ENCODE data around the gene CKAP4.

The CKAP4 gene

DNA sequence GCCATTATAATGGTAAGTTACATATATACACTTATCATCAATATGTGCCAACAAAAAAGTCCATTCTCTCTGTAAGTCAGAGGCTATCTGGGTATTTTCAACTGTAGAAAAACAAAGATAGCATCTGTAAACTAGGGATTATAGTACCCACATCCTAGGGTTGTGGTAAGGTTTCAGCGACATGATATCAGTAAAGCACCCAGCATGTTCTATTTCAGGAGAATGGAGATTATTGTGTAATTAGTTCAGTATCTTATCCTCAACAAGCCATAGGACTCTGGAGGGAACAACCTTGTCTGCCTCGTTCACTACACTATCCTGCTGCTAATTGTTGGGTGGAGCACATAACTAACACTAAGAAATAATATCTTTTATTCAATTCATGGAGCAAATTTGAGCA, 19.7 kb upstream of the CKAP4 start:
- H3K9ac ChIP-seq (ENCODE audit: low read depth, low read length, poor library complexity) = no peak overlapping the region
- no peak for DNase-seq (ENCODE audit: low spot score)
- no peak overlapping the region for H4K91ac ChIP-seq (ENCODE audit: low read depth, low read length, poor library complexity)
- H2BK5ac ChIP-seq (ENCODE audit: low read length) = no peak overlapping the region
- H3K23ac ChIP-seq (ENCODE audit: low read depth, low read length, poor library complexity) = no peak overlapping the region
- no CpG with 5 or more reads among the region's 2 CpGs for WGBS, 2 donors (ENCODE audit: extremely low coverage in 2 of 2, insufficient read length in 2 of 2, insufficient replicate concordance in 1 of 2)
- no peak overlapping the region for H3K14ac ChIP-seq (ENCODE audit: low read length)
- H3K4me3 ChIP-seq (ENCODE audit: low read length in 2 of 2) = no peak overlapping the region
- H2AFZ ChIP-seq (ENCODE audit: low read length) = no peak overlapping the region
- no peaks in the 10 kb centered on the region for H3K9me3 ChIP-seq (replicated peaks in 1 of 2; ENCODE audit: control insufficient read depth in 2 of 2, insufficient read depth in 1 of 2, low read depth in 1 of 2, low read length in 2 of 2)
- H3K4me2 ChIP-seq (ENCODE audit: insufficient read depth, low read length, poor library complexity, severe bottlenecking) = no peak overlapping the region
- H3K27ac ChIP-seq (replicated peaks; ENCODE audit: low read length) = no peak overlapping the region
- no peak overlapping the region for H2BK15ac ChIP-seq (ENCODE audit: low read length)
- no peak overlapping the region for H4K8ac ChIP-seq (ENCODE audit: low read depth, low read length)
- no peak overlapping the region for H2BK12ac ChIP-seq (ENCODE audit: low read length)
- H3K79me1 ChIP-seq (ENCODE audit: low read depth, low read length) = no peaks in the 10 kb centered on the region
- H2AK5ac ChIP-seq (ENCODE audit: low read depth, low read length) = no peak overlapping the region
- peaks cover 0 to 6% (median 0%) of the 10 kb centered on the region in 3 experiments for H3K27me3 ChIP-seq (ENCODE audit: control insufficient read depth in 3 of 3, insufficient read depth in 3 of 3, low read depth in 1 of 3, low read length in 3 of 3)
- H3K36me3 ChIP-seq (replicated peaks in 1 of 2; ENCODE audit: control insufficient read depth in 2 of 2, insufficient read depth in 2 of 2, low read length in 2 of 2) = no peaks in the 10 kb centered on the region
- H3K4ac ChIP-seq (ENCODE audit: low read length) = no peak overlapping the region
- H3K18ac ChIP-seq (ENCODE audit: low read length) = no peak overlapping the region
- no peaks in the 10 kb centered on the region for H3K4me1 ChIP-seq (ENCODE audit: control insufficient read depth in 2 of 2, insufficient read depth in 1 of 2, low read depth in 1 of 2, low read length in 2 of 2)
- H2BK120ac ChIP-seq (ENCODE audit: low read depth, low read length) = no peak overlapping the region

DNA sequence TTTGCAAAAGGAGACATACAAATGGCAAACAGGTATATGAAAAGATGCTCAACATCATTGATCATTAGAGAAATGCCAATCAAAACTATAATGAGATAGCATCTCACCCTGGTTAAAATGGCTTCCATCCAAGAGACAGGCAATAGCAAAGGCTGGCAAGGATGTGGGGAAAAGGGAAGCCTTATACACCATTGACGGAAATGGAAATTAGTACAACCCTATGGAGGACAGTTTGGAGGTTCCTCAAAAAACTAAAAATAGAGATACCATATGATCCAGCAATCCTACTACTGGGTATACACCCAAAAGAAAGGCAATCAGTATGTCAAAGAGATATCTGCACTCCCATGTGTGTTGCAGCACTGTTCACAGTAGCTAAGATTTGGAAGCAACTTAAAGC, 17.3 kb upstream of the CKAP4 start:
- no peak overlapping the region for H3K4ac ChIP-seq (ENCODE audit: low read length)
- no peaks in the 10 kb centered on the region for H3K4me1 ChIP-seq (ENCODE audit: control insufficient read depth in 2 of 2, insufficient read depth in 1 of 2, low read depth in 1 of 2, low read length in 2 of 2)
- no peak overlapping the region for H3K14ac ChIP-seq (ENCODE audit: low read length)
- H3K4me3 ChIP-seq (ENCODE audit: low read length in 2 of 2) = no peak overlapping the region
- no peaks in the 10 kb centered on the region for H3K36me3 ChIP-seq (replicated peaks in 1 of 2; ENCODE audit: control insufficient read depth in 2 of 2, insufficient read depth in 2 of 2, low read length in 2 of 2)
- no peaks in the 10 kb centered on the region for H3K79me1 ChIP-seq (ENCODE audit: low read depth, low read length)
- no peak overlapping the region for H2AFZ ChIP-seq (ENCODE audit: low read length)
- no CpG with 5 or more reads among the region's 1 CpG for WGBS, 2 donors (ENCODE audit: extremely low coverage in 2 of 2, insufficient read length in 2 of 2, insufficient replicate concordance in 1 of 2)
- no peak overlapping the region for H2BK12ac ChIP-seq (ENCODE audit: low read length)
- no peak overlapping the region for H3K9ac ChIP-seq (ENCODE audit: low read depth, low read length, poor library complexity)
- no peak overlapping the region for H4K91ac ChIP-seq (ENCODE audit: low read depth, low read length, poor library complexity)
- H3K27me3 ChIP-seq (ENCODE audit: control insufficient read depth in 3 of 3, insufficient read depth in 3 of 3, low read depth in 1 of 3, low read length in 3 of 3) = no peaks in the 10 kb centered on the region
- DNase-seq (ENCODE audit: low spot score) = no peak
- no peak overlapping the region for H3K18ac ChIP-seq (ENCODE audit: low read length)
- H2BK120ac ChIP-seq (ENCODE audit: low read depth, low read length) = no peak overlapping the region
- H2BK5ac ChIP-seq (ENCODE audit: low read length) = no peak overlapping the region
- no peak overlapping the region for H2AK5ac ChIP-seq (ENCODE audit: low read depth, low read length)
- no peak overlapping the region for H3K27ac ChIP-seq (replicated peaks; ENCODE audit: low read length)
- no peak overlapping the region for H3K23ac ChIP-seq (ENCODE audit: low read depth, low read length, poor library complexity)
- no peak overlapping the region for H4K8ac ChIP-seq (ENCODE audit: low read depth, low read length)
- no peak overlapping the region for H3K4me2 ChIP-seq (ENCODE audit: insufficient read depth, low read length, poor library complexity, severe bottlenecking)
- H2BK15ac ChIP-seq (ENCODE audit: low read length) = no peak overlapping the region
- H3K9me3 ChIP-seq (replicated peaks in 1 of 2; ENCODE audit: control insufficient read depth in 2 of 2, insufficient read depth in 1 of 2, low read depth in 1 of 2, low read length in 2 of 2) = no peaks in the 10 kb centered on the region

DNA sequence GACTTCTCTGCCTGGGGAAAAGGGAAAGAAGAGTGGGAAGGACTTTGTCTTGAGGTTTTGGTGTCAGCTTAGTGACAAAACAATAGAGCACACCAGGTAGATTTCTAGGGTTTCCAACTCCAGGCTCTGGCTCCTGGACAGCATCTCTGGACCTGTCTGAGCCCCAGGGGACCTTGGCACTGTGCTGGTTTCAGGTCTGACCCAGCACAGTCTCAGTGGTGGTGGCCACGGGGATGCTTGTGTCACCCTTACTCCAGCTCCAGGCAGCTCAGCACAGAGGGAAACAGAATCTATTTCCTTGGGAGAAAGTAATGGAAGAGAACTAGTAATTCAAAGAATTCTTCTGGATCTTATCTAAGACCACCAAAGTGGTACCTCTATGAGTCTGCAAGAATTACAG, 11.1 kb upstream of the CKAP4 start:
- no CpG with 5 or more reads among the region's 1 CpG for WGBS, 2 donors (ENCODE audit: extremely low coverage in 2 of 2, insufficient read length in 2 of 2, insufficient replicate concordance in 1 of 2)
- DNase-seq (ENCODE audit: low spot score) = no peak

DNA sequence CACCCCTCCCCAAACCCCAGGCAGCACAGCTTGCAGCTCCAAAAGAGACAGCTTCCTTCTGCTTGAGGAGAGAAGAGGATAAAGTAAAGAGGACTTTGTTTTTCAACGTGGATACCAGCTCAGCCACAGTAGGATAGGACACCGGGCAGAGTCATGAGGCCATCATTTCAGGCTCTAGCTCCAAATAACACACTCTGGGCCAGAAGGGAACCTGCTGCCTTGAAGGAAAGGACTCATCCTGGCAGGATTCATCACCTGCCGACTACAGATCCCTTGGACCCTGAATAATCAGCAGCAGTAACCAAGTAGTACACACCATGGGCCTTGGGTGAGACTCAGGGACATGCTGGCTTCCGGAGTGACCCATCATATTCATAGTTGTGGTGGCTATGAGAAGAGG, 10.4 kb upstream of the CKAP4 start:
- Histone ChIP-seq H3K4me1 (ENCODE audit: control insufficient read depth in 2 of 2, insufficient read depth in 1 of 2, low read depth in 1 of 2, low read length in 2 of 2) (peaks cover 9 to 13% of the 10 kb centered on the region in 2 donors), H2BK5ac (ENCODE audit: low read length) (no peak overlapping the region), H2BK12ac (ENCODE audit: low read length) (no peak overlapping the region), H3K23ac (ENCODE audit: low read depth, low read length, poor library complexity) (no peak overlapping the region), H4K91ac (ENCODE audit: low read depth, low read length, poor library complexity) (no peak overlapping the region), H2BK120ac (ENCODE audit: low read depth, low read length) (no peak overlapping the region), H2AK5ac (ENCODE audit: low read depth, low read length) (no peak overlapping the region), H4K8ac (ENCODE audit: low read depth, low read length) (no peak overlapping the region), H3K9ac (ENCODE audit: low read depth, low read length, poor library complexity) (no peak overlapping the region), H3K9me3 (replicated peaks in 1 of 2; ENCODE audit: control insufficient read depth in 2 of 2, insufficient read depth in 1 of 2, low read depth in 1 of 2, low read length in 2 of 2) (no peaks in the 10 kb centered on the region), H3K18ac (ENCODE audit: low read length) (no peak overlapping the region), H3K4me3 (ENCODE audit: low read length in 2 of 2) (no peak overlapping the region), H3K36me3 (replicated peaks in 1 of 2; ENCODE audit: control insufficient read depth in 2 of 2, insufficient read depth in 2 of 2, low read length in 2 of 2) (no peaks in the 10 kb centered on the region), H3K4me2 (ENCODE audit: insufficient read depth, low read length, poor library complexity, severe bottlenecking) (no peak overlapping the region), H3K27me3 (ENCODE audit: control insufficient read depth in 3 of 3, insufficient read depth in 3 of 3, low read depth in 1 of 3, low read length in 3 of 3) (peaks cover 0 to 8% (median 0%) of the 10 kb centered on the region in 3 experiments), H2BK15ac (ENCODE audit: low read length) (no peak overlapping the region), H3K4ac (ENCODE audit: low read length) (no peak overlapping the region), H3K14ac (ENCODE audit: low read length) (no peak overlapping the region), H2AFZ (ENCODE audit: low read length) (no peak overlapping the region), H3K27ac (replicated peaks; ENCODE audit: low read length) (no peak overlapping the region), H3K79me1 (ENCODE audit: low read depth, low read length) (no peaks in the 10 kb centered on the region)
- DNase-seq (ENCODE audit: low spot score) = no peak
- no CpG with 5 or more reads among the region's 4 CpGs for WGBS, 2 donors (ENCODE audit: extremely low coverage in 2 of 2, insufficient read length in 2 of 2, insufficient replicate concordance in 1 of 2)

More for the DNA sequence above, 11.1 kb upstream of the CKAP4 start:
- Histone ChIP-seq H3K27me3 (ENCODE audit: control insufficient read depth in 3 of 3, insufficient read depth in 3 of 3, low read depth in 1 of 3, low read length in 3 of 3) (peaks cover 0 to 8% (median 0%) of the 10 kb centered on the region in 3 experiments), H3K18ac (ENCODE audit: low read length) (no peak overlapping the region), H3K14ac (ENCODE audit: low read length) (no peak overlapping the region), H3K9ac (ENCODE audit: low read depth, low read length, poor library complexity) (no peak overlapping the region), H3K4ac (ENCODE audit: low read length) (no peak overlapping the region), H3K4me3 (ENCODE audit: low read length in 2 of 2) (no peak overlapping the region), H2BK5ac (ENCODE audit: low read length) (no peak overlapping the region), H2BK15ac (ENCODE audit: low read length) (no peak overlapping the region), H3K27ac (replicated peaks; ENCODE audit: low read length) (no peak overlapping the region), H4K8ac (ENCODE audit: low read depth, low read length) (no peak overlapping the region), H3K4me2 (ENCODE audit: insufficient read depth, low read length, poor library complexity, severe bottlenecking) (no peak overlapping the region), H3K9me3 (replicated peaks in 1 of 2; ENCODE audit: control insufficient read depth in 2 of 2, insufficient read depth in 1 of 2, low read depth in 1 of 2, low read length in 2 of 2) (no peaks in the 10 kb centered on the region), H2AFZ (ENCODE audit: low read length) (no peak overlapping the region), H3K4me1 (ENCODE audit: control insufficient read depth in 2 of 2, insufficient read depth in 1 of 2, low read depth in 1 of 2, low read length in 2 of 2) (peaks cover 9 to 12% of the 10 kb centered on the region in 2 donors), H3K23ac (ENCODE audit: low read depth, low read length, poor library complexity) (no peak overlapping the region), H2BK120ac (ENCODE audit: low read depth, low read length) (no peak overlapping the region), H3K79me1 (ENCODE audit: low read depth, low read length) (no peaks in the 10 kb centered on the region), H2BK12ac (ENCODE audit: low read length) (no peak overlapping the region), H2AK5ac (ENCODE audit: low read depth, low read length) (no peak overlapping the region), H3K36me3 (replicated peaks in 1 of 2; ENCODE audit: control insufficient read depth in 2 of 2, insufficient read depth in 2 of 2, low read length in 2 of 2) (no peaks in the 10 kb centered on the region), H4K91ac (ENCODE audit: low read depth, low read length, poor library complexity) (no peak overlapping the region)
